ENCODE data around the gene CCDC12.

DNA sequence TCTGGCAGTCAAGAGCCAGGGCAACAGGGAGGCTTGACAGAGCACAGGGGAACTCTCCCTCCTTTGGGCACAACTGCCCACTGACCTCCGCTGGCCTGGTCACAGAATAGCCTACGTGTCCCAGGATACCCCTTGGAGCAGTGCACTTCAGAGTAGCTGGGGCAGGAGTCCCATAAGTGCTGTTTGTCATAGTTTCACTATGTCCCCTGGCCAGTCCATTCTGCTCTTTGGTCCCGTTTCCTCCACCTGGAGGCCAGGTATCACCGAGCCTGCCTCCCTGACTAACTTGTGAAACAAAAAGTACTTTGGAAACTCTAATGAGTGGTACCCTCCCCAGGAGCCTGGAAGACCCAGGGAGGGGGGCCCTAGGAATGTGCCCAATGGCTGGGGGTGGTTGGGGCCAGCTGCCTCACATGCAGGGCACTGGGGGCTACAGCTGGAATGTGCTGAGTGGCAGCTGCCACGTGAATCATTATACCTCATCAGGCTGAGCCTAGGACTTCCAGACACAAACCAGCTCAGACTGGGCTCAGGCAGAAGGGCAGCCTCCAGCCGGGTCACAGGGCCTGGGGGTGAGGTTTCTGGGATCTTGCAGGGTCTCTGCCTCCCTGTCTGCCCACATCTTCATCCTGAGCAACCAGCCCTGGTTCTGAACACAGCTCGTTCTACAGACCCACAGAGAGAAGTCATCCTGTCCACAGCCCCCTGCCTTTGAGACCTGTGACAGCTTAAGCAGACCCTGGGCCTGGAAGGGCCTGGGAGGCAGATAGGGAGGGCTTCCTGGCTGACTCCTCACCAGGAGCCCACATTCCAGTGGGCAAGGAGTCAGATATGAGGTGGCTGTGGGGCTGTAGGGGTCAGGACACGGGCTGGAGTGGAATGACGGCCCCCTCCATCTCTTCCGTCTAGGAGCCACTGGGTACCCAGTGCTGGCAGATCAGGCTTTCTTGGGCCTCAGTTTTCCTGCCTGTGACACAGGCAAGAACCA, 99.9 kb downstream of the CCDC12 start:
- TF ChIP-seq POLR2AphosphoS5 (IDR thresholded peaks at IDR 0.05; ENCODE audit: borderline replicate concordance, low read depth, low read length) (no peak), EZH2 (IDR thresholded peaks at IDR 0.05) (no peak), FOXP2 (optimal IDR thresholded peaks at IDR 0.05; ENCODE audit: control extremely low read depth, extremely low read length, insufficient read depth) (no peak)

Measured in SK-N-MC (cell line).